ENCODE data around the gene UBE2D4. TPM values are rescaled to one million over a fixed set of nuclear protein-coding genes. Genes with fewer than 3 reads are reported as not detected.
A peak's percentile ranks its signal among the peaks of the same experiment; 100 is the strongest.
"Not testable (repeated sequence)": the region's sequence is repeated elsewhere in the genome, so short reads cannot be mapped to it uniquely, and the experiment has no call there.

The UBE2D4 gene
- total RNA-seq, 1 experiment from 2014 or later: 5.3 TPM

GRCh38 chr7:43969586-43969985, 43.4 kb downstream of the UBE2D4 start:
- H3K4me3 ChIP-seq (ENCODE audit: insufficient read depth, low read depth, low read length): not testable (repeated sequence)

GRCh38 chr7:43970698-43971097, 44.5 kb downstream of the UBE2D4 start:
- H3K4me3 ChIP-seq (ENCODE audit: insufficient read depth, low read depth, low read length); DNase-seq; H3K36me3 ChIP-seq (replicated peaks; ENCODE audit: control insufficient read depth, insufficient read depth, low read length); H3K27me3 ChIP-seq (ENCODE audit: control insufficient read depth, insufficient read depth, low read length): not testable (repeated sequence)

More at GRCh38 chr7:43969586-43969985, 43.4 kb downstream of the UBE2D4 start:
- not testable (repeated sequence) for DNase-seq; H3K36me3 ChIP-seq (replicated peaks; ENCODE audit: control insufficient read depth, insufficient read depth, low read length); H3K27me3 ChIP-seq (ENCODE audit: control insufficient read depth, insufficient read depth, low read length)

DNA sequence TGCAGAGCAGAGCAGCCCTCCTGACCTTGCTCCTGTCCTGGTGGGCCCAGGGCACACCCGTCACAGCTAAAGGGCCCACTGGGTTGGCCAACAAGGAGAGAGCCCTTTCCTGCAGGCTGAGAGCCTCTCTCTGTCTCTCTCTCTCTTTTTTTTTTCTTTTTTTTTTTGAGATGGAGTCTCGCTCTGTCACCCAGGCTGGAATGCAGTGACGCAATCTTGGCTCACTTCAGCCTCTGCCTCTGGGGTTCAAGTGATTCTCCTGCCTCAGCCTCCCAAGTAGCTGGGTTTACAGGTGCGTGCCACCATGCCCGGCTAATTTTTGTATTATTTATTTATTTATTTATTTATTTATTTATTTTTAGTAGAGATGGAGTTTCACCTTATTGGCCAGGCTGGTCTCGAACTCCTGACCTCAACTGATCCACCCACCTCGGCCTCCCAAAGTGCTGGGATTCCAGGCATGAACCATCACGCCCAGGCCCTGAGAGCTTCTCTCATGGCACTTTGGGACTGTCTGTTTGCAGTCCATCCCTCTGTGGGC, 47.9 kb downstream of the UBE2D4 start:
- H3K4me3 ChIP-seq (ENCODE audit: insufficient read depth, low read depth, low read length); H3K36me3 ChIP-seq (replicated peaks; ENCODE audit: control insufficient read depth, insufficient read depth, low read length); H3K27me3 ChIP-seq (ENCODE audit: control insufficient read depth, insufficient read depth, low read length); DNase-seq: not testable (repeated sequence)

GRCh38 chr7:43974725-43975482, 48.7 kb downstream of the UBE2D4 start:
- H3K27me3 ChIP-seq (ENCODE audit: control insufficient read depth, insufficient read depth, low read length); H3K36me3 ChIP-seq (replicated peaks; ENCODE audit: control insufficient read depth, insufficient read depth, low read length); H3K4me3 ChIP-seq (ENCODE audit: insufficient read depth, low read depth, low read length); DNase-seq: not testable (repeated sequence)

GRCh38 chr7:43977525-43977924, 51.3 kb downstream of the UBE2D4 start:
- H3K4me3 ChIP-seq (ENCODE audit: insufficient read depth, low read depth, low read length): no peak overlapping the region
- no peak for DNase-seq
- H3K27me3 ChIP-seq (ENCODE audit: control insufficient read depth, insufficient read depth, low read length): no peaks in the 10 kb centered on the region
- H3K36me3 ChIP-seq (replicated peaks; ENCODE audit: control insufficient read depth, insufficient read depth, low read length): no peaks in the 10 kb centered on the region

GRCh38 chr7:43978102-43978501, 51.9 kb downstream of the UBE2D4 start:
- H3K27me3 ChIP-seq (ENCODE audit: control insufficient read depth, insufficient read depth, low read length); H3K36me3 ChIP-seq (replicated peaks; ENCODE audit: control insufficient read depth, insufficient read depth, low read length); H3K4me3 ChIP-seq (ENCODE audit: insufficient read depth, low read depth, low read length); DNase-seq: not testable (repeated sequence)

GRCh38 chr7:43982848-43983247, 56.6 kb downstream of the UBE2D4 start:
- not testable (repeated sequence) for H3K4me3 ChIP-seq (ENCODE audit: insufficient read depth, low read depth, low read length); H3K27me3 ChIP-seq (ENCODE audit: control insufficient read depth, insufficient read depth, low read length); DNase-seq; H3K36me3 ChIP-seq (replicated peaks; ENCODE audit: control insufficient read depth, insufficient read depth, low read length)

DNA sequence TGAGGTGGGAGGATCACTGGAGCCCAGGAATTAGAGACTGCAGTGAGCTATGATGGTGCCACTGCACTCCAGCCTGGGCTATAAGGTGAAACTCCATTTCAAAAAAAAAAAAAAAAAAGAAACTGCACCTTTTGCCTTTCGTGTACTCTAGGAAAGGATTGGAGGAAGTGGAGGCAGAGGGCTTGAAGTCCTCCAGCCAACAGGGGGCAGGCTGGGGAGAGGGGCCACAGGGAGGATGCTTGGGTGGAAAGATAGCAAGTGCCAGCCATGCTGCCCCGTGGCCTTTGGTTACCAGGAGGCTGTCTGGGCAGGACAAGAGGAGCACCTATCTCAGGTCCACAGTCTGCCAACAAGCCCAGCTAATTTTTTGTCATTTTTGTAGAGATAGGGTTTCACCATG, 57.5 kb downstream of the UBE2D4 start:
- not testable (repeated sequence) for H3K4me3 ChIP-seq (ENCODE audit: insufficient read depth, low read depth, low read length); H3K27me3 ChIP-seq (ENCODE audit: control insufficient read depth, insufficient read depth, low read length); H3K36me3 ChIP-seq (replicated peaks; ENCODE audit: control insufficient read depth, insufficient read depth, low read length); DNase-seq

DNA sequence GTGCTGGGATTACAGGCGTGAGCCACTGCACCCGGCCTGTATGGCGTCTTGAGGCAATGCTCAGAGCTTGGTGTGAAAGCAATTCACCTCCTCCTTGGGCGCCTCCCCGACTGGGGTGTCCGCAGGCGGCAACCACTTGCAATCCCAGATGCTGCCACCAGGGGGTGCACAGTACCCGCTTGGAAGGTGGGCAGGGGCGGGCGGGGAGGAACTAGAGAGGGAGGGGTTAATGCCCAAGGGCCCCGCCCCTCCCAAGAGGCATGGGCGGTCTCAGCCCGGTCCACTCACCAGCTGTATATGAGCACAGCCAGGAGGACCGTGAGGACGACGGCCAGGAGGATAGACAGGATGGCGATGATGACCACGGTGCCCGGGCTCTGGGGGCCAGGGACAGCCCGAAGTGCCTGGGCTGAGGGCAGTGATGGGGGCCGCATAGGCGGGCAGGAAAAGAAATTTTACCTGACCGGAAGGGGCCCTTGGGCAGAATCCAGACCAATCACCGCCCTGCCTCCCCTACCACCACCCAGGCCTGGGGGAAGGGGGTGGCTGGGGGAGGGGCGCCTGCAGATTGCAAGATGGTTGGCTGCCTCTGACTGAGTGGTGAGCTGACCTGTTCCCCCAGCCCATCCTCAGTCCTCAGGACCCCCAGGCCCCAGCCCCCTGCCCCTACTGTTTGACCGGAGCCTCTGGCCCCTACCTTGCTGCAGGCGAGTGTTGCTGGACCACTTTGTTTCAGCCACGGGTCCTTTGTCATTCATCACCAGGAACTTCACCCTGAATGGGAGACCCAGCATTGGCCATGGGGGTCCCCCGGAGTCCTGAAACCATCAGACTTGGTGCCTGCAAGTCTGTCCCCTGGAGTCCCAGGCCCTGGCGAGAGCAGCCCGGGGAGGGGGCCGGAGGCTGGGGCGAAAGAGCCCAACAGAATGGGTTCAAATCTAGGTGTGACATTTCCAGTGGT, 59.9 kb downstream of the UBE2D4 start:
- H3K36me3 ChIP-seq (replicated peaks; ENCODE audit: control insufficient read depth, insufficient read depth, low read length); H3K27me3 ChIP-seq (ENCODE audit: control insufficient read depth, insufficient read depth, low read length): not testable (repeated sequence)
- H3K4me3 ChIP-seq (ENCODE audit: insufficient read depth, low read depth, low read length): peak overlapping the region; percentile 33; the same call in 1 of the 2 replicates
- DNase-seq: peak; percentile 84

- H3K27me3 ChIP-seq (ENCODE audit: control insufficient read depth, insufficient read depth, low read length); H3K36me3 ChIP-seq (replicated peaks; ENCODE audit: control insufficient read depth, insufficient read depth, low read length); H3K4me3 ChIP-seq (ENCODE audit: insufficient read depth, low read depth, low read length); DNase-seq: not testable (repeated sequence)
These were observed 61.2 kb downstream of the UBE2D4 start for GRCh38 chr7:43987476-43987875.

DNA sequence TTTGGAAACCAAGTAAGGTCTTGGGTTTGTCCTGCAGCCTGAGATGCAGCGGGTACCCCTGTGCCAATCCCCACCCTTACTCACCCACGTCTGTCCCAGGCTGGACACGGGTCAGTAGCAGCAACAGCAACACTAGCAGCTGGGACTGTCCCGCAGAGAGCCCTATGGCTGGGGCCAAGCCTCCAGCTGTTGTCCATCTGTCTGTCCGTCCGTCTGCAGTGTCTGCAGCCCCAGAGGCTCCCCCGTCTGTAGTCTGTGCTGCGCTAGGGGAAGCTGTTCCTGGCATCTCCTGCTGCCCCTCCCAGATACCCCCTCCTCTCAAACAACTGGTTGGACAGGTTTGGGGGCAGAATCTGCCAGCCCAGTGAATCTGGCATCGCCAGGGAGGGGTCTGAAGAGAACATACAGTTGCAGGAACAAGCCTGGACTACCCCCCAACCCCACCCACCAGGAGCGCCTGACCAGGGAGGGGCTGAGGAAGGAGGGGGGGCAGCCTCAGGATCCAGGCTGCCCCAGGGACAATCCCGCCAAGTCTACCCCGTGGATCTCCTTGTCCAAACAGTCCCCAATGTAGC, 63.9 kb downstream of the UBE2D4 start:
- H3K27me3 ChIP-seq (ENCODE audit: control insufficient read depth, insufficient read depth, low read length); H3K36me3 ChIP-seq (replicated peaks; ENCODE audit: control insufficient read depth, insufficient read depth, low read length); H3K4me3 ChIP-seq (ENCODE audit: insufficient read depth, low read depth, low read length); DNase-seq: not testable (repeated sequence)

- H3K27me3 ChIP-seq (ENCODE audit: control insufficient read depth, insufficient read depth, low read length); H3K4me3 ChIP-seq (ENCODE audit: insufficient read depth, low read depth, low read length); H3K36me3 ChIP-seq (replicated peaks; ENCODE audit: control insufficient read depth, insufficient read depth, low read length); DNase-seq: not testable (repeated sequence)
These were observed 64.6 kb downstream of the UBE2D4 start for GRCh38 chr7:43990829-43991228.

- H3K27me3 ChIP-seq (ENCODE audit: control insufficient read depth, insufficient read depth, low read length); H3K36me3 ChIP-seq (replicated peaks; ENCODE audit: control insufficient read depth, insufficient read depth, low read length); DNase-seq; H3K4me3 ChIP-seq (ENCODE audit: insufficient read depth, low read depth, low read length): not testable (repeated sequence)
These were observed 66.7 kb downstream of the UBE2D4 start for GRCh38 chr7:43992896-43993295.

DNA sequence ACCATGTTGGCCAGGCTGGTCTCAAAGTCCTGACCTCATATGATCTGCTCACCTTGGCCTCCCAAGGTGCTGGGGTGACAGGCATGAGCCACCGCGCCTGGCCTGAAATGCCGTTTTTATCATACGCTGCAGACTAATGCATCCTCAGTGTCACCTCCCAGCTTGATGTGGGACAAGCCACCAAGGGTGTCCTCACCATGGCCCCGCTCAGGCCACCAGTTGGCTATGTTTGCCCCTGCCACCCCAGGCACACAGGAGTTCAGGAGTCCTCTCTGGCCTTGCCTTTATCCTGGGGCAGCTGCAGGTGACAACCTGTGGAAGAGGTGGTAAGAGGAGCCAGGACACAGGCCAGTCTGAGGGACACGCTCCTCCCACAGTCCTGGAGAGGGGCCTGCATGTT, 68.4 kb downstream of the UBE2D4 start:
- H3K27me3 ChIP-seq (ENCODE audit: control insufficient read depth, insufficient read depth, low read length); H3K36me3 ChIP-seq (replicated peaks; ENCODE audit: control insufficient read depth, insufficient read depth, low read length): not testable (repeated sequence)

More for the DNA sequence above, 68.4 kb downstream of the UBE2D4 start:
- not testable (repeated sequence) for DNase-seq; H3K4me3 ChIP-seq (ENCODE audit: insufficient read depth, low read depth, low read length)

All from H7 (cell line).